Measurements from ENCODE around the gene CDC25A.

CDC25A gene

DNA sequence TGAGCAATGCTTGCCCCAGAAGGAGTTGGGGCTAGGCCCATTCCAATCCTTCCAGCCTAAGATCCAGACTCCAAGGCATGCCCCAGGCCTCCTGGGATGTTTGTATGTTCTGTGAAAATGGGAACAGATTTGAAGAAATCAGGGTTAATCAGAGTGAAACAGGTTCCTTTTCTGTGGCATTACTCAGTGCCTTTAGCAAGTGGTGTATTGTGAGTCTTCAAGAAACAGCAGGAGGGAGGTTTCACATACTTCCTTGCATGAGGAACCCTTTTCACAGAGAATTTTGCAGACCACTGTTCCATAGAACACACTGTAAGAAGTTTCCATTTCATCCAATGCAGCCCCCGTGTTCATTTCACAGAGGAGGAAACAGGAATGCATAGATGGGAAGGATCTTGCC is 8.4 kb upstream of the CDC25A start:
- TF ChIP-seq ZFX (IDR thresholded peaks at IDR 0.05; ENCODE audit: borderline replicate concordance): no peak
- TF ChIP-seq, protein P1, sequence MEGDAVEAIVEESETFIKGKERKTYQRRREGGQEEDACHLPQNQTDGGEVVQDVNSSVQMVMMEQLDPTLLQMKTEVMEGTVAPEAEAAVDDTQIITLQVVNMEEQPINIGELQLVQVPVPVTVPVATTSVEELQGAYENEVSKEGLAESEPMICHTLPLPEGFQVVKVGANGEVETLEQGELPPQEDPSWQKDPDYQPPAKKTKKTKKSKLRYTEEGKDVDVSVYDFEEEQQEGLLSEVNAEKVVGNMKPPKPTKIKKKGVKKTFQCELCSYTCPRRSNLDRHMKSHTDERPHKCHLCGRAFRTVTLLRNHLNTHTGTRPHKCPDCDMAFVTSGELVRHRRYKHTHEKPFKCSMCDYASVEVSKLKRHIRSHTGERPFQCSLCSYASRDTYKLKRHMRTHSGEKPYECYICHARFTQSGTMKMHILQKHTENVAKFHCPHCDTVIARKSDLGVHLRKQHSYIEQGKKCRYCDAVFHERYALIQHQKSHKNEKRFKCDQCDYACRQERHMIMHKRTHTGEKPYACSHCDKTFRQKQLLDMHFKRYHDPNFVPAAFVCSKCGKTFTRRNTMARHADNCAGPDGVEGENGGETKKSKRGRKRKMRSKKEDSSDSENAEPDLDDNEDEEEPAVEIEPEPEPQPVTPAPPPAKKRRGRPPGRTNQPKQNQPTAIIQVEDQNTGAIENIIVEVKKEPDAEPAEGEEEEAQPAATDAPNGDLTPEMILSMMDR (IDR thresholded peaks at IDR 0.05): no peak
- no peak overlapping the region for H3K27ac ChIP-seq

DNA sequence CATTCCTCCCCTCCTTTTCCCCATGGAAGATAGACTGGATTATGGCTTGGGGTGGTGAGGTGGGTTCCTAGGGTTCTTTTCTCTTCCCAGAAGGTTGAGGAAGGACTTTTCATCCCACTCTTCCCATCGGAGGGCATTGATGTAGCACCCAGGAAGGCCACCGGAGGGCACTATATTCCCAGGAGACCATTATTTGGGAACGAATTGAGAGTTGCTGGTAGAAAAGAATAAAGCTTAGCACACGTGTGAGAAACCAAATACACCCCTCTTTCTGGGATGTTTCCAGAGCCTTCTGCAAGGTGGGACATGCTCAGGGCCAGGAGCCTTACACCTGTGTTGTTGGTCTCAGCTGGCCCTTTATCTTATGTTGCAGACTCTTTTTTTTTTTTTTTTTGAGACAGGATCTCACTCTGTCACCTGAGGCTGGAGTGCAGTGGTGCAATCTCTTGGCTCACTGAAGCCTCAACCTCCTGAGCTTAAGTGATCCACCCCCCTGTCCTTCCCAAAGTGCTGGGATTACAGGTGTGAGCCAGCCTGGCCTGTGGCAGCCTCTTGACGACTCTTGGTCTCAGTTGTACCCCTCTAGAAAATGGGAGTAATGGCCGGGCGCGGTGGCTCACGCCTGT is 6.3 kb upstream of the CDC25A start:
- H3K27ac ChIP-seq: no peak overlapping the region
- no peak for TF ChIP-seq ZFX (IDR thresholded peaks at IDR 0.05; ENCODE audit: borderline replicate concordance)
- TF ChIP-seq, protein P1 (IDR thresholded peaks at IDR 0.05): peak; percentile 90

DNA sequence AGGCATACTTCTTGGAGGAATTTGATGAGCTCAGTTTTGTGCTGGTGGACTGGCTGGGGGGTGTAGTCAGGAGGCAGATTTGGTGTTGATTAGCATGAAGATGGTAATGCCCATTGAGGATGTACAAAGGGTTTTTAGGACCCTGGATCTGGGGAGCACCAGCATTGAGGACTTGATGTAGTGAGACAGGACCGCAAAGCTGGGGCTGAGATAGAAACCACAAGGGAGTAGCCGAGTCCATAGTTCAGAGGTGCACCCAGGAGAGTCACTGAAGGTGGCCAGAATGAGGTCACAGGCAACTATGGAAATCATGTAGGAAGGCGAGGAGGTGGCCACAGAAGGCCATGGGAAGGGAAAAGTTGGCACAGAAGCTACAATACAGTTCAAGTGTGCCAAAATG is 2.7 kb upstream of the CDC25A start:
- TF ChIP-seq, protein P1 (IDR thresholded peaks at IDR 0.05): no peak
- no peak for TF ChIP-seq ZFX (IDR thresholded peaks at IDR 0.05; ENCODE audit: borderline replicate concordance)
- H3K27ac ChIP-seq: no peak overlapping the region

DNA sequence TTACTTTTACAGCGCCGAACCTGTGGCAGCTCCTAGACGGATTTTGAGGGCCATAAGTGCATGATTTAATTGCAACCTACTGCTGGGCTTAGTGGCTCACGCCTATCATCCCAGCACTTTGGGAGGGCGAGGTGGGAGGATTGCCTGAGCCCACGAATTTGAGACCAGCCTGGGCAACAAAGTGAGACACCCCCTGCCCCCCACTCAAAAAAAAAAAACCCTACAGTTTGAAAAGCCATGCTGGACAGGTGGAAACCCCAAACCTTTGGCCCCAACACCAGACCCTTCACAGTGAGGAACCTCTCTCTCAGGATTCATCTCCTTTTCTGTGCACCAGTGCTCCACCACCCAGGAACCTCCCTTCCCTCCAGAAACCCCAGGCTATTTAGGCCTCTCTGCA is 1.1 kb upstream of the CDC25A start:
- TF ChIP-seq ZFX (IDR thresholded peaks at IDR 0.05; ENCODE audit: borderline replicate concordance): no peak
- TF ChIP-seq, protein P1 (IDR thresholded peaks at IDR 0.05): no peak
- H3K27ac ChIP-seq: peak overlapping the region; percentile 90

DNA sequence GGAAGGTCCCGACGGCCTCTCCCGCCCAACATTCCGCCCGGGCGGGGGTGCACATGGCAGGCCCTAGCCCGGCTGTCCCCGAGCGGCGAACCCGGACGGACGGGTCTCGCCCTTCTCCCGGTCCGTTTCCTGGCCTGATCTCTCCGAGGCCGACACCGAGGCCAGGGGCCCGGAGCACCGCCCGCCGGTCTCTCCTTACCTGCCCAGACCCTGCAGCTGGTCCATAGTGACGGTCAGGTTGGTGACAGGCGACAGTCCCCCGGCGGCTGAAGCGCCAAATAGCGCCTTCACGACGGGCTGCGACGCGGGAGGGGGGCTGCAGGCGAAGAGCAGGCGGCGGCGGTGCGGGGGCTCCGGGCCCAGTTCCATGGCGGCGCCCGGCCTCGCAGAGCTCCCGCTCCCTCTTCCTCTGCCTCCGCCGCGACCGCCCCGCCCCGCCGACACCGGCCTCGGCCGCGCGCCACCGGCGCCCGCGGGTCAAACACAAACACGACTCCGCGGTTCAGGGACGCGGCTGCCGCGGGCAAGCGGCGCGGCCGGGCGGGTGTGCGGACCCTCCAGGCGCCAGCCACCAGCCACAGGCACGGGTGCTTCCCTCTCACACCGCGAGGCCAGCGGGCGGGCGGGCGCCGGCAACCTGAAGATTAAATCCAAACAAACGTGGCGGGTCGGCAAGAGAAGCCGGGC is 495 bp downstream of the CDC25A start:
- no peak for TF ChIP-seq ZFX (IDR thresholded peaks at IDR 0.05; ENCODE audit: borderline replicate concordance)
- TF ChIP-seq, protein P1 (IDR thresholded peaks at IDR 0.05): no peak
- H3K27ac ChIP-seq: peak overlapping the region; percentile 90

DNA sequence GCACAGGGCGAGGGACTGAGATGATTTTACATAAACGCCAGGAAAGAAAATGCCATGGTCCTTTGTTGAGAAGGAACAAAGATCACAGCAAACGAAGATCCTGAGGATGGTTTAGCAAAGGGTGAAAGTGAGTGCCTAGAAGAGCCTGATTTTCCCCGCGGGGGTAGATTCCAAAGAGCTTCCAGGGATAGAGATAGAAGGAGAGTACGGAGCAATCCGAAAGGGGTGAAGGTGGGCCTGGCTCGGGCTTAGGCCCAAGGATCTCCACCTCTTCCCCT is 977 bp downstream of the CDC25A start:
- TF ChIP-seq ZFX (IDR thresholded peaks at IDR 0.05; ENCODE audit: borderline replicate concordance): no peak
- TF ChIP-seq, protein P1 (IDR thresholded peaks at IDR 0.05): no peak

DNA sequence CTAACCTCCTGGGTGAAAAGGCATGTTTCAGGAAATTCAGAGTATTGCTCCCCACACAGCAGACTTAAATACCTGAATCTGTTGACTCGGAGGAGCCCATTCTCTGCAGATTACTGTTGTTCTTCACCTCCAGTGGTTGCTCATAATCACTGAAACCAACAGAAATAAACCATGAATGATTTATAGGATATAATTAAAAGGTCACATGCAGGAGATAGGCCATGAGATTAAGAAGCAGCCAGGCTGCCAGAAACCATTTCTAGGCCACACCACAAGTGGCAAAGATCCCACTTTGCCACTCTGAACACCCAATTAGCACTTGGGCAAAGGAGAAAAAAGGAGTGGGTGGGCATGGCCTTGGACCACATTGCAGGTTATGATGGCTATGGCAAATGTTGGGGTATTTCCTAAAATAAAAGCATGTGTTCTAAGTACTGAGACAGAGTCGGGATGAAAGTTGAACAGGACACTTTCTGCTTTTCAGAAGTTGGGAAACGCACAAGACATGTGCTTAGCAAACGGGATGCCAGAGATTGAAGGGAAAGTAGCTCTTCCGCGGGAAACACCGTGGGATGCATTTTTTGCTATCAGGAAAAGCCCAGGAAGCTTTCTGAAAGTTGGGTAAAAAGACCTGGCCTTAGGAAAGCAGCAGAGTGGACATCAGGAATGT is 1.5 kb downstream of the CDC25A start:
- TF ChIP-seq ZFX (IDR thresholded peaks at IDR 0.05; ENCODE audit: borderline replicate concordance): no peak
- TF ChIP-seq, protein P1 (IDR thresholded peaks at IDR 0.05): no peak
- H3K27ac ChIP-seq: peak overlapping the region; percentile 90

More for the DNA sequence above, 977 bp downstream of the CDC25A start:
- H3K27ac ChIP-seq: peak overlapping the region; percentile 90
